ENCODE data around the gene ZDHHC19.

Gene ZDHHC19

GRCh38 chr3:196210673-196211556 lies at the start of gene ZDHHC19:
TSS of gene ZDHHC19 (minus strand) at chr3:196211400. CDS start at chr3:196211315, 85 bp downstream.
- no peak for DNase-seq (ENCODE audit: low read depth, low spot score)
- no peak within 1 kb of the TSS for H3K4me3 ChIP-seq (ENCODE audit: low read depth, low read length)
- CTCF ChIA-PET, result no interaction called here
- TF ChIP-seq, protein P1, sequence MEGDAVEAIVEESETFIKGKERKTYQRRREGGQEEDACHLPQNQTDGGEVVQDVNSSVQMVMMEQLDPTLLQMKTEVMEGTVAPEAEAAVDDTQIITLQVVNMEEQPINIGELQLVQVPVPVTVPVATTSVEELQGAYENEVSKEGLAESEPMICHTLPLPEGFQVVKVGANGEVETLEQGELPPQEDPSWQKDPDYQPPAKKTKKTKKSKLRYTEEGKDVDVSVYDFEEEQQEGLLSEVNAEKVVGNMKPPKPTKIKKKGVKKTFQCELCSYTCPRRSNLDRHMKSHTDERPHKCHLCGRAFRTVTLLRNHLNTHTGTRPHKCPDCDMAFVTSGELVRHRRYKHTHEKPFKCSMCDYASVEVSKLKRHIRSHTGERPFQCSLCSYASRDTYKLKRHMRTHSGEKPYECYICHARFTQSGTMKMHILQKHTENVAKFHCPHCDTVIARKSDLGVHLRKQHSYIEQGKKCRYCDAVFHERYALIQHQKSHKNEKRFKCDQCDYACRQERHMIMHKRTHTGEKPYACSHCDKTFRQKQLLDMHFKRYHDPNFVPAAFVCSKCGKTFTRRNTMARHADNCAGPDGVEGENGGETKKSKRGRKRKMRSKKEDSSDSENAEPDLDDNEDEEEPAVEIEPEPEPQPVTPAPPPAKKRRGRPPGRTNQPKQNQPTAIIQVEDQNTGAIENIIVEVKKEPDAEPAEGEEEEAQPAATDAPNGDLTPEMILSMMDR (IDR thresholded peaks at IDR 0.05; ENCODE audit: insufficient read depth, low read length, missing control alignments), result no peak
- POLR2A ChIA-PET, result no interaction called here

GRCh38 chr3:196260784-196261183 lies 49.6 kb upstream of the ZDHHC19 start:
- CTCF ChIA-PET, result interaction anchor here (1.0 to 12.5 kb wide), 2 partner anchors 259 to 268 kb away, joined by 4 to 185 read pairs; partner anchors contain the start of gene SMCO1
- TF ChIP-seq, protein P1 (IDR thresholded peaks at IDR 0.05; ENCODE audit: insufficient read depth, low read length, missing control alignments), result no peak
- no peak for DNase-seq (ENCODE audit: low read depth, low spot score)
- no peak overlapping the region for H3K4me3 ChIP-seq (ENCODE audit: low read depth, low read length)
- POLR2A ChIA-PET, result no interaction called here

- CTCF ChIA-PET, result interaction anchor here (1.0 to 12.5 kb wide), 11 partner anchors 10 to 283 kb away, joined by 3 to 185 read pairs (median 4); partner anchors contain the start of gene SMCO1
Measured at GRCh38 chr3:196255776-196256175, 44.6 kb upstream of the ZDHHC19 start.

DNA sequence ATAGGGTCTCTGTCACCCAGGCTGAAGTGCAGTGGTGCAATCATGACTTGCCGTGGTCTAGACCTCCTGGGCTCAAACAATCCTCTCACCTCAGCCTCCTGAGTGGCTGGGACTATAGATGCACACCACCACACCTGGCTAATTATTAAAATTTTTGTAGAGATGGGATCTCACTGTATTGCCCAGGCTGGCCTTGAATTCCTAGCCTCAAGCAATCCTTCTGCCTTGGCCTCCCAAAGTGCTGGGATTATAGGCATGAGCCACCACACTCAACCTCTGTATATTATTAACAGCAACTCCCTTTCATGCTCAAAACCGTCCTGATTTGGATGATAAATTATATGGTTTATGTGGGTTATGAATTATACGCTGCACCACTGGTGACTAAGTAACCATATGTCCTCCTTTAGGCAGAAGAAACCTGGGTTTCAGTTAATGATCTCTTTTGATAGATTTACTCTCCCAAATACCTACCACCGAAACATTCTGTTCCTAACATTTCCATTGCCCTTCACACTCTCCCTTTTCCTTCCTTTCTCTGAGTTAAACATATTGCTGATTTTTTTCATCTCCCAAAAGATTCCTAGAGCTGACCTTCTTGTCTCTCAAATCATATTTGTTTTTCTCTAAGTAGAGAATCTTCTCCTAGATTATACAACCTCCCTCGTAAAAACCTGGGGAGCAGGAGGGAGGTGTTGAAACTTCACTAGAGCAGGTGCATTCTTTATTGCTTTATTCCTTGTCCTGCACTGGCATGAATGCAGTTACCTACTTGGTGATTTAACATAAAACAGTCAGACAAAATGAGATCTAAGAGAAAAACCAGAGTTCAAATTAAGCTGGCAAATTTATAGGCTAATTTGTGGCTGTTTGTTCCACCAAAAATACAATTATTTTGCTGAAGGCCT lies 43.4 kb upstream of the ZDHHC19 start:
- ChIA-PET CTCF (interaction anchor here (0.7 to 12.5 kb wide), 27 partner anchors 8 to 433 kb away, joined by 3 to 185 read pairs (median 4); partner anchors contain the start of genes RNF168 and SMCO1), POLR2A (no interaction called here)
- H3K4me3 ChIP-seq (ENCODE audit: low read depth, low read length), result no peak overlapping the region
- TF ChIP-seq, protein P1 (IDR thresholded peaks at IDR 0.05; ENCODE audit: insufficient read depth, low read length, missing control alignments), result no peak
- DNase-seq (ENCODE audit: low read depth, low spot score), result no peak

More at GRCh38 chr3:196255776-196256175, 44.6 kb upstream of the ZDHHC19 start:
- no peak for DNase-seq (ENCODE audit: low read depth, low spot score)
- POLR2A ChIA-PET, result no interaction called here
- H3K4me3 ChIP-seq (ENCODE audit: low read depth, low read length), result no peak overlapping the region
- TF ChIP-seq, protein P1 (IDR thresholded peaks at IDR 0.05; ENCODE audit: insufficient read depth, low read length, missing control alignments), result no peak

GRCh38 chr3:196251918-196252317 lies 40.7 kb upstream of the ZDHHC19 start:
- no peak for DNase-seq (ENCODE audit: low read depth, low spot score)
- no peak overlapping the region for H3K4me3 ChIP-seq (ENCODE audit: low read depth, low read length)
- TF ChIP-seq, protein P1 (IDR thresholded peaks at IDR 0.05; ENCODE audit: insufficient read depth, low read length, missing control alignments), result no peak
- ChIA-PET POLR2A (no interaction called here), CTCF (interaction anchor here (1.0 to 12.5 kb wide), 12 partner anchors 11 to 436 kb away, joined by 3 to 185 read pairs (median 4); partner anchors contain the start of gene SMCO1)
